DND-41 (cell line): ENCODE results near the gene ANK3.

Experiments used
- ATAC-seq: fragments of 200-7000 bp; cut with Tn5 transposase; 3 replicates; pipeline ENCODE4 v1.9.1; 2021; ENCODE audit warnings: low read depth; ENCODE audit not compliant: insufficient read depth
- DNase-seq: peaks from one replicate; pipeline ENCODE4 v3.0.0-alpha.2; 2020
- H2AFZ ChIP-seq: 2 replicates; pipeline ENCODE4 v1.6.0; 2012; ENCODE audit warnings: low read depth, low read length
- H3K27ac ChIP-seq: 2 replicates; pipeline ENCODE4 v1.5.1; 2012; ENCODE audit warnings: low read length, inconsistent platforms
- H3K27me3 ChIP-seq: fragments of 200-600 bp; sonication (generic); 2 replicates; pipeline ENCODE4 v1.6.0; 2012; ENCODE audit warnings: low read length, mild to moderate bottlenecking, inconsistent platforms; ENCODE audit not compliant: insufficient read depth, poor library complexity
- H3K36me3 ChIP-seq: 2 replicates; pipeline ENCODE4 v1.5.1; 2012; ENCODE audit warnings: low read length, inconsistent platforms; ENCODE audit not compliant: insufficient read depth
- H3K4me1 ChIP-seq: 2 replicates; pipeline ENCODE4 v1.5.1; 2012; ENCODE audit warnings: mild to moderate bottlenecking, low read length; ENCODE audit not compliant: insufficient read depth
- H3K4me2 ChIP-seq: 2 replicates; pipeline ENCODE4 v1.6.0; 2012; ENCODE audit warnings: mild to moderate bottlenecking, moderate library complexity, low read length, inconsistent platforms; ENCODE audit not compliant: insufficient read depth
- H3K4me3 ChIP-seq, 2 experiments: fragments of 200-600 bp in 1 of 2; shearing (Covaris generic) in 1 of 2; 2 replicates each; pipeline ENCODE4 v1.5.1; 2012 to 2016; ENCODE audit warnings: inconsistent platforms in 2 of 2, low read length in 2 of 2, mild to moderate bottlenecking in 2 of 2, low read depth in 1 of 2, moderate library complexity in 1 of 2
- H3K79me2 ChIP-seq: 2 replicates; pipeline ENCODE4 v1.6.0; 2012; ENCODE audit warnings: low read length, inconsistent platforms; ENCODE audit not compliant: insufficient read depth
- H3K9ac ChIP-seq: 2 replicates; pipeline ENCODE4 v1.6.0; 2012; ENCODE audit warnings: low read depth, mild to moderate bottlenecking, inconsistent platforms, low read length, moderate library complexity
- H3K9me3 ChIP-seq: 2 replicates; pipeline ENCODE4 v1.5.1; 2012; ENCODE audit warnings: low read length, moderate library complexity, mild to moderate bottlenecking, inconsistent platforms; ENCODE audit not compliant: insufficient read depth, severe bottlenecking
- H4K20me1 ChIP-seq: 2 replicates; pipeline ENCODE4 v1.6.0; 2012; ENCODE audit warnings: low read length; ENCODE audit not compliant: insufficient read depth
- EZH2 ChIP-seq: IDR thresholded peaks from 3 replicates; pipeline ENCODE4 v1.6.1; 2012; ENCODE audit warnings: borderline replicate concordance, low read depth, mild to moderate bottlenecking, moderate library complexity, low read length, inconsistent platforms; ENCODE audit not compliant: severe bottlenecking
- TF ChIP-seq, protein P1 (sequence below): IDR thresholded peaks from 2 replicates; pipeline ENCODE4 v1.5.1; 2012; ENCODE audit warnings: borderline replicate concordance, low read length, moderate library complexity, mild to moderate bottlenecking; ENCODE audit not compliant: poor library complexity, severe bottlenecking; ENCODE audit errors: extremely low read depth

Gene ANK3

DNA sequence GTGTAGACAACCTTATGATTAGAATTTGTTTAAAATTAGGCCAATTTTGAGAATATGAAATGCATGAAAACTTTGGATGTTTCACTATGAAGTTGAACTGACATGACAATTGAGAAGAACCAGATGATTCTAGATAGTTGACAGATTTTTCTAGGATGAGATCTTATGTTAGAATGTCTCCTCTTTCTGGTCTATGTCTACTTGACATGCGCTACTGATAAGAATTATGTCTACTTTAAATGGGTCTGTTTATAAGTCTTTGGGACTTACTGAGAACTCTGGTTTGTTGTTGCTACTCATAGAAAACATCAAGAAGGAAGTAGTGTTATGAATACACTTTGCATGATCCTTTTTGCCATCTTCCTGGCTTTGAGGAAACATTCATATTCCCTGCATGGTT, 255.1 kb downstream of the ANK3 start:
- Histone ChIP-seq H3K36me3 (no peaks in the 10 kb centered on the region), H3K4me3 (no peak overlapping the region), H3K27me3 (no peaks in the 10 kb centered on the region), H2AFZ (no peak overlapping the region), H4K20me1 (no peaks in the 10 kb centered on the region), H3K27ac (no peak overlapping the region), H3K79me2 (no peaks in the 10 kb centered on the region), H3K9ac (no peak overlapping the region), H3K4me1 (no peaks in the 10 kb centered on the region), H3K4me2 (no peak overlapping the region), H3K9me3 (no peaks in the 10 kb centered on the region)
- DNase-seq, result no peak
- no peak for ATAC-seq
- TF ChIP-seq, protein P1, sequence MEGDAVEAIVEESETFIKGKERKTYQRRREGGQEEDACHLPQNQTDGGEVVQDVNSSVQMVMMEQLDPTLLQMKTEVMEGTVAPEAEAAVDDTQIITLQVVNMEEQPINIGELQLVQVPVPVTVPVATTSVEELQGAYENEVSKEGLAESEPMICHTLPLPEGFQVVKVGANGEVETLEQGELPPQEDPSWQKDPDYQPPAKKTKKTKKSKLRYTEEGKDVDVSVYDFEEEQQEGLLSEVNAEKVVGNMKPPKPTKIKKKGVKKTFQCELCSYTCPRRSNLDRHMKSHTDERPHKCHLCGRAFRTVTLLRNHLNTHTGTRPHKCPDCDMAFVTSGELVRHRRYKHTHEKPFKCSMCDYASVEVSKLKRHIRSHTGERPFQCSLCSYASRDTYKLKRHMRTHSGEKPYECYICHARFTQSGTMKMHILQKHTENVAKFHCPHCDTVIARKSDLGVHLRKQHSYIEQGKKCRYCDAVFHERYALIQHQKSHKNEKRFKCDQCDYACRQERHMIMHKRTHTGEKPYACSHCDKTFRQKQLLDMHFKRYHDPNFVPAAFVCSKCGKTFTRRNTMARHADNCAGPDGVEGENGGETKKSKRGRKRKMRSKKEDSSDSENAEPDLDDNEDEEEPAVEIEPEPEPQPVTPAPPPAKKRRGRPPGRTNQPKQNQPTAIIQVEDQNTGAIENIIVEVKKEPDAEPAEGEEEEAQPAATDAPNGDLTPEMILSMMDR, result no peak
- TF ChIP-seq EZH2, result no peak

DNA sequence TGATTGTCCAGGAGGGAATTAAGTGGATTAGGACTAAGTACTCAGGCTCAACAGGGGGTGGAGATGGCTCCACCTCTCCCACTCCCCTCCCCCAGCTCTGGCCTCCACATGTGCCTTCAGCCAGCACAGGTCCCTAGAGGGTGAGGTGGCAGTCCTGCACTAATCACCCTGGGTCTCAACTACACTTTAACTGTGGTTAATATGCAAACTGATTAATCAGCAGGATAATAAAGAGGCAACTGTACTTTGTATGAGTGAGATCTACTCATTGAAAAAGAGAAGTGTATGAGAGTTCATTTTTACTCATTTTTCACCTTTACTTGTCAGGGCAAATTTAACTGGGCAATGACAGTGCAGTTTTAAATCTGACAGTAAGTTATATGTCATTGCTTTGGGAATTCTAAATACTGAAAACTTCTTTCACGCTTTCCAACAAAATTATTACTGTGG, 259.5 kb downstream of the ANK3 start:
- H3K9ac ChIP-seq, result no peak overlapping the region
- ATAC-seq (no peak), DNase-seq (no peak)
- no peaks in the 10 kb centered on the region for H3K27me3 ChIP-seq
- no peak for TF ChIP-seq EZH2
- TF ChIP-seq, protein P1, result no peak
- no peak overlapping the region for H3K4me3 ChIP-seq
- no peaks in the 10 kb centered on the region for H4K20me1 ChIP-seq
- H3K4me2 ChIP-seq, result no peak overlapping the region
- no peaks in the 10 kb centered on the region for H3K9me3 ChIP-seq
- H3K4me1 ChIP-seq, result no peaks in the 10 kb centered on the region
- no peaks in the 10 kb centered on the region for H3K36me3 ChIP-seq
- no peak overlapping the region for H3K27ac ChIP-seq
- no peaks in the 10 kb centered on the region for H3K79me2 ChIP-seq
- H2AFZ ChIP-seq, result no peak overlapping the region

DNA sequence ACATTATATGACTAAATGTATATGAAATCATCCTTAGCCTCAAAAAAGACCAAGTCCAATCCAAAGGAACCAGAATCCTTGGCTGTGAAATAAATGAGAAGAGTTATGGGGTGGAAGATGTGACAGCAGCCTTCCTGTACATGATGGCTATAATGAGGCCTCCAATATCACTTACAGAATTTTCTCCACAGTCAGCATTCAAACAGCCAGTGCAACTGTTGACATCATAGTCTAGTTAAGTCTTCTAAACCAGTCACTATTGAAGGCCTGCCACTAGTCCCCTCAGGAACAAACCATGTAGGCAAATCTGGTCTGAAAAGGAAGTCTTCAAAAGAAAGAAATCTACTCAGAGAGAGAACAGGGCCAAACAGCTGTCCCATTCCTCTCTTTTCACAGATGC, 263.8 kb downstream of the ANK3 start:
- H3K4me3 ChIP-seq, result no peak overlapping the region
- no peaks in the 10 kb centered on the region for H3K79me2 ChIP-seq
- no peak for TF ChIP-seq EZH2
- TF ChIP-seq, protein P1, result no peak
- ATAC-seq (no peak), DNase-seq (no peak)
- H3K27ac ChIP-seq, result no peak overlapping the region
- no peak overlapping the region for H3K4me2 ChIP-seq
- H3K27me3 ChIP-seq, result no peaks in the 10 kb centered on the region
- no peak overlapping the region for H2AFZ ChIP-seq
- H4K20me1 ChIP-seq, result no peaks in the 10 kb centered on the region
- no peaks in the 10 kb centered on the region for H3K36me3 ChIP-seq
- no peak overlapping the region for H3K9ac ChIP-seq
- no peaks in the 10 kb centered on the region for H3K9me3 ChIP-seq
- no peaks in the 10 kb centered on the region for H3K4me1 ChIP-seq

DNA sequence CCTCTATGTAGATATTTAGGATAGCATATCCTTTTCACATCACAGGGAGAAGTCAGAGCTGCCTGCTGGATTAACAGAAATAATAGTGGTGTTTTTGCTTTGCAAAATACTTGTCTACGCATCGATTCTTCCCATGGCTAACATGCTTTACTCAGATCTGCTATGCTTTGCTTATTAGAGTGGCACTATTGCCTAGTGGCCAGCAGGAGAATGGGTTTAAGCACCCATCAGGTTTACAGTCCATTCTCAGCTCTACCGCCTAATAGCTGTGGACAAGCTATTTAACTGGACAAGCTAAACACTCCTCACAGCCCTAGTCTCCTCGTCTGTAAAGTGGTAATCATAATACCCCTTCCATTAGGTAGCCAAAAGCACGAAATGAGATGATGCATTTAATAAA, 265.1 kb downstream of the ANK3 start:
- Histone ChIP-seq H3K27me3 (no peaks in the 10 kb centered on the region), H3K4me2 (no peak overlapping the region), H3K9me3 (no peaks in the 10 kb centered on the region), H4K20me1 (no peaks in the 10 kb centered on the region), H3K79me2 (no peaks in the 10 kb centered on the region), H3K9ac (no peak overlapping the region), H3K4me3 (no peak overlapping the region), H2AFZ (no peak overlapping the region), H3K36me3 (no peaks in the 10 kb centered on the region), H3K27ac (no peak overlapping the region), H3K4me1 (no peaks in the 10 kb centered on the region)
- no peak for ATAC-seq
- TF ChIP-seq EZH2, result no peak
- TF ChIP-seq, protein P1, result no peak
- no peak for DNase-seq
